HCT116 (cell line): ENCODE measurements around the gene RUBCN. TPM values are rescaled to one million over a fixed set of nuclear protein-coding genes. Genes with fewer than 3 reads are reported as not detected.

Source experiments
- ATAC-seq: fragments of 200-7000 bp; cut with Tn5 transposase; 2 replicates; pipeline ENCODE4 v1.9.1; 2020; ENCODE audit warnings: mild to moderate bottlenecking, moderate library complexity
- BruUV-seq: library from RNA; stranded (reverse); fragments of 400-500 nt; replicated peaks from 2 replicates; lab custom pipeline; 2021; lab: Mats Ljungman, UMichigan
- CTCF ChIA-PET: fragments of 300-600 bp; sonication (Branson Sonifier 250); formaldehyde crosslinking; loops from one replicate; lab custom pipeline; 2021; ENCODE audit warnings: antibody characterized with exemption; lab: Charles Lee
- POLR2A ChIA-PET: fragments of 300-600, 350-600 bp; sonication (Branson Sonifier 250); formaldehyde crosslinking; loops from one replicate; lab custom pipeline; 2021; ENCODE audit warnings: antibody characterized with exemption; lab: Charles Lee
- RAD21 ChIA-PET, 2 experiments: fragments of 300-600 bp; sonication (Branson Sonifier 250); formaldehyde crosslinking; loops; one replicate each; lab custom pipeline; 2023; ENCODE audit warnings: low total read pairs in 2 of 2; ENCODE audit not compliant: uncharacterized antibody in 2 of 2, unreplicated experiment in 2 of 2, low non-redundant PET in 1 of 2; lab: Charles Lee
- DNase-seq: peaks from one replicate; pipeline ENCODE4 v3.0.0-alpha.2; 2010; ENCODE audit warnings: low read depth, low spot score
- H2AFZ ChIP-seq: fragments of 200-600 bp; shearing (Covaris generic), sonication (generic); 2 replicates; pipeline ENCODE4 v1.6.1; 2017; ENCODE audit warnings: low read depth, mixed run types, mixed read lengths, antibody characterized with exemption, low read length; ENCODE audit not compliant: poor library complexity, severe bottlenecking
- H3K27ac ChIP-seq: 2 replicates; pipeline ENCODE4 v1.5.1; 2012; ENCODE audit warnings: low read depth, low read length
- H3K27me3 ChIP-seq: fragments of 200-600 bp; sonication (generic); 2 replicates; pipeline ENCODE4 v1.6.1; 2016; ENCODE audit warnings: mixed run types, low read length, mixed read lengths; ENCODE audit not compliant: insufficient read depth
- H3K36me3 ChIP-seq, 2 experiments: fragments of 200-500 bp in 1 of 2; fragments of 200-600 bp in 1 of 2; sonication (Bioruptor generic) in 1 of 2; sonication (generic) in 1 of 2; 2 replicates each; pipeline versions ENCODE4 v1.5.1 to v1.6.1; 2014 to 2016; ENCODE audit warnings: low read length in 2 of 2, inconsistent platforms in 1 of 2, mixed read lengths in 1 of 2, mixed run types in 1 of 2; ENCODE audit not compliant: insufficient read depth in 2 of 2, control insufficient read depth in 1 of 2
- H3K4me1 ChIP-seq, 2 experiments: fragments of 200-600 bp in 1 of 2; sonication (generic) in 1 of 2; 2 replicates each; pipeline versions ENCODE4 v1.5.1 to v1.6.1; 2012 to 2017; ENCODE audit warnings: low read length in 2 of 2, inconsistent platforms in 1 of 2, mild to moderate bottlenecking in 1 of 2, mixed read lengths in 1 of 2, mixed run types in 1 of 2, moderate library complexity in 1 of 2; ENCODE audit not compliant: insufficient read depth in 2 of 2, control insufficient read depth in 1 of 2
- H3K4me2 ChIP-seq: fragments of 200-600 bp; sonication (generic); 2 replicates; pipeline ENCODE4 v1.6.1; 2017; ENCODE audit warnings: mixed run types, low read length, mixed read lengths
- H3K4me3 ChIP-seq, 2 experiments: fragments of 200-600 bp in 1 of 2; sonication (generic) in 1 of 2; replicated peaks in 1 of 2; 2 replicates each; pipeline ENCODE4 v1.5.1; 2011 to 2016; ENCODE audit warnings: low read length in 2 of 2, control low read depth in 1 of 2, low read depth in 1 of 2, mild to moderate bottlenecking in 1 of 2, mixed read lengths in 1 of 2, mixed run types in 1 of 2
- H3K79me2 ChIP-seq: fragments of 200-600 bp; sonication (generic); 2 replicates; pipeline ENCODE4 v1.6.1; 2017; ENCODE audit warnings: mild to moderate bottlenecking, mixed run types, low read length, moderate library complexity, mixed read lengths; ENCODE audit not compliant: insufficient read depth
- H3K9ac ChIP-seq: fragments of 200-600 bp; sonication (generic); 2 replicates; pipeline ENCODE4 v1.6.1; 2016; ENCODE audit warnings: low read length, mixed read lengths
- H3K9me2 ChIP-seq: fragments of 200-600 bp; sonication (generic), shearing (Covaris generic); 2 replicates; pipeline ENCODE4 v1.6.1; 2017; ENCODE audit warnings: mixed run types, mild to moderate bottlenecking, moderate library complexity; ENCODE audit not compliant: insufficient read depth
- H3K9me3 ChIP-seq, 2 experiments: fragments of 200-500 bp in 1 of 2; fragments of 200-600 bp in 1 of 2; sonication (Bioruptor generic) in 1 of 2; sonication (generic) in 1 of 2; 2 replicates each; pipeline ENCODE4 v1.6.1; 2014 to 2017; ENCODE audit warnings: low read length in 2 of 2, mixed read lengths in 2 of 2, inconsistent platforms in 1 of 2, low read depth in 1 of 2, mild to moderate bottlenecking in 1 of 2, mixed run types in 1 of 2, moderate library complexity in 1 of 2; ENCODE audit not compliant: control insufficient read depth in 1 of 2, insufficient read depth in 1 of 2
- H4K20me1 ChIP-seq: fragments of 200-600 bp; sonication (generic), shearing (Covaris generic); 2 replicates; pipeline ENCODE4 v1.6.1; 2017; ENCODE audit warnings: mixed run types, mild to moderate bottlenecking, moderate library complexity; ENCODE audit not compliant: insufficient read depth
- ATF3 ChIP-seq: IDR thresholded peaks from 2 replicates; pipeline ENCODE4 v1.6.1; 2012
- EGR1 ChIP-seq: IDR thresholded peaks from 2 replicates; pipeline ENCODE4 v1.6.1; 2012; ENCODE audit warnings: low read depth
- EZH2 ChIP-seq: fragments of 200-600 bp; sonication (generic); IDR thresholded peaks from 2 replicates; pipeline ENCODE4 v1.6.1; 2017; ENCODE audit warnings: antibody characterized with exemption, mixed run types
- POLR2AphosphoS5 ChIP-seq: IDR thresholded peaks from 2 replicates; pipeline ENCODE4 v1.6.1; 2011; ENCODE audit warnings: mild to moderate bottlenecking, low read depth, low read length, moderate library complexity
- ZBTB33 ChIP-seq: IDR thresholded peaks from 2 replicates; pipeline ENCODE4 v1.6.1; 2011; ENCODE audit warnings: mild to moderate bottlenecking, low read length, moderate library complexity; ENCODE audit not compliant: insufficient replicate concordance; ENCODE audit errors: extremely low read depth
- intact Hi-C: fragments of 100-400 bp; cut with micrococcal nuclease; formaldehyde crosslinking; loops from 2 replicates; pipeline ENCODE4 v1.10.0; 2022
- total RNA-seq: library from RNA; stranded (reverse); gene quantifications from one replicate; pipeline ENCODE4 v1.2.1, GENCODE V29; 2021; ENCODE audit not compliant: unreplicated experiment

RUBCN gene
- total RNA-seq, 1 experiment from 2014 or later, result 21.4 TPM

GRCh38 chr3:197749601-197750395 is 13.1 kb upstream of the RUBCN start, which contains the start of gene FYTTD1 (continued):
- TF ChIP-seq EZH2 (no peak), ATF3 (no peak)

GRCh38 chr3:197749315-197749600 is 12.6 kb upstream of the RUBCN start:
- Histone ChIP-seq H2AFZ (peak overlapping the region; percentile 72), H3K9me2 (no peaks in the 10 kb centered on the region), H3K27ac (peak overlapping the region; percentile 85), H3K27me3 (no peaks in the 10 kb centered on the region), H3K4me2 (peak overlapping the region; percentile 99), H4K20me1 (peaks cover 11% of the 10 kb centered on the region; the same call in 1 of the 2 replicates), H3K36me3 (no peaks in the 10 kb centered on the region), H3K4me3 (peak overlapping the region; percentile 70 to 93), H3K4me1 (peaks cover 9 to 35% of the 10 kb centered on the region in 2 experiments; a peak in 3 of 4 replicates), H3K79me2 (peaks cover 41% of the 10 kb centered on the region), H3K9ac (peak overlapping the region; percentile 86), H3K9me3 (no peaks in the 10 kb centered on the region)
- intact Hi-C loops, result no loop called here
- DNase-seq, result peak; percentile 35
- BruUV-seq, result no TSS peak
- TF ChIP-seq POLR2AphosphoS5 (no peak), ZBTB33 (no peak), EGR1 (no peak)
- peak; percentile 73 for ATAC-seq
- ChIA-PET POLR2A (interaction anchor here (0.7 kb wide), 1 partner anchor 38 kb away, joined by 4 read pairs; no protein-coding TSS in a partner anchor), CTCF (interaction anchor here (1.0 kb wide), 1 partner anchor 150 kb away, joined by 4 read pairs; no protein-coding TSS in a partner anchor), RAD21 (interaction anchor here in 1 of 2 experiments (0.6 kb wide), 1 partner anchor 40 kb away, joined by 3 read pairs; no protein-coding TSS in a partner anchor)
